ENCODE data around the gene MORN5. TPM values are rescaled to one million over a fixed set of nuclear protein-coding genes. Genes with fewer than 3 reads are reported as not detected.

Gene MORN5
- total and polyA plus RNA-seq, 2 experiments from 2014 or later, result not detected

- peaks cover 8% of the 10 kb centered on the region; the same call in 1 of the 2 replicates for H3F3A ChIP-seq (ENCODE audit: insufficient read depth)
- no peaks in the 10 kb centered on the region for H3K9me2 ChIP-seq (ENCODE audit: insufficient read depth)
- H3K36me3 ChIP-seq (ENCODE audit: low read depth), result no peaks in the 10 kb centered on the region
- no peak overlapping the region for H3K27ac ChIP-seq
- 32 to 34% methylated on average over 3 of the region's 3 CpGs for WGBS, 2 experiments (ENCODE audit: low coverage in 1 of 2, low lambda C conversion rate in 2 of 2, missing lambda C conversion rate in 2 of 2)
- peak; percentile 50 for DNase-seq
- no peak overlapping the region for H3K4me3 ChIP-seq
- no peak for TF ChIP-seq EZH2 (IDR thresholded peaks at IDR 0.05; ENCODE audit: insufficient read depth, poor library complexity, severe bottlenecking)
- no peak for TF ChIP-seq EZH2phosphoT487 (IDR thresholded peaks at IDR 0.05; ENCODE audit: insufficient read depth, low read depth)
- peaks cover 9% of the 10 kb centered on the region for H3K4me1 ChIP-seq (ENCODE audit: insufficient read depth)
- H3K9ac ChIP-seq, result no peak overlapping the region
- no peaks in the 10 kb centered on the region for H3K9me3 ChIP-seq (ENCODE audit: low read depth)
- H2AFZ ChIP-seq, result no peak overlapping the region
- in situ Hi-C loops (cut with MboI), result no loop called here
- H3K79me2 ChIP-seq (ENCODE audit: insufficient read depth), result no peaks in the 10 kb centered on the region
- H3K27me3 ChIP-seq (replicated peaks; ENCODE audit: insufficient read depth), result 0 out of 2 replicates have a peak, but pooled peaks cover 9% of the 10 kb centered on the region
- no peak overlapping the region for H3K4me2 ChIP-seq (ENCODE audit: unreplicated experiment)
- H4K20me1 ChIP-seq (ENCODE audit: insufficient read depth), result no peaks in the 10 kb centered on the region
Measured at GRCh38 chr9:122168356-122168755, 8.6 kb downstream of the MORN5 start.

- in situ Hi-C loops (cut with MboI), result no loop called here
Measured at GRCh38 chr9:122172131-122172530, 12.4 kb downstream of the MORN5 start.

GRCh38 chr9:122173670-122174069 lies 14.0 kb downstream of the MORN5 start:
- no peak for TF ChIP-seq EZH2phosphoT487 (IDR thresholded peaks at IDR 0.05; ENCODE audit: insufficient read depth, low read depth)
- Histone ChIP-seq H3K27me3 (replicated peaks; ENCODE audit: insufficient read depth) (no peaks in the 10 kb centered on the region), H3K79me2 (ENCODE audit: insufficient read depth) (no peaks in the 10 kb centered on the region), H3K36me3 (ENCODE audit: low read depth) (no peaks in the 10 kb centered on the region), H2AFZ (no peak overlapping the region), H3K4me3 (no peak overlapping the region), H3F3A (ENCODE audit: insufficient read depth) (no peaks in the 10 kb centered on the region), H3K9ac (no peak overlapping the region), H3K9me3 (ENCODE audit: low read depth) (no peaks in the 10 kb centered on the region), H3K27ac (no peak overlapping the region), H3K4me1 (ENCODE audit: insufficient read depth) (no peaks in the 10 kb centered on the region), H4K20me1 (ENCODE audit: insufficient read depth) (no peaks in the 10 kb centered on the region), H3K9me2 (ENCODE audit: insufficient read depth) (no peaks in the 10 kb centered on the region), H3K4me2 (ENCODE audit: unreplicated experiment) (no peak overlapping the region)
- 42 to 45% methylated on average over 3 of the region's 3 CpGs for WGBS, 2 experiments (ENCODE audit: low coverage in 1 of 2, low lambda C conversion rate in 2 of 2, missing lambda C conversion rate in 2 of 2)
- in situ Hi-C loops (cut with MboI), result no loop called here
- DNase-seq, result no peak

More at GRCh38 chr9:122172131-122172530, 12.4 kb downstream of the MORN5 start:
- H3F3A ChIP-seq (ENCODE audit: insufficient read depth), result peaks cover 8% of the 10 kb centered on the region; the same call in 1 of the 2 replicates
- H2AFZ ChIP-seq, result no peak overlapping the region
- H3K9ac ChIP-seq, result no peak overlapping the region
- peaks cover 9% of the 10 kb centered on the region for H3K4me1 ChIP-seq (ENCODE audit: insufficient read depth)
- 77 to 80% methylated on average over 7 of the region's 7 CpGs for WGBS, 2 experiments (ENCODE audit: low coverage in 1 of 2, low lambda C conversion rate in 2 of 2, missing lambda C conversion rate in 2 of 2)
- DNase-seq, result no peak
- no peak for TF ChIP-seq EZH2 (IDR thresholded peaks at IDR 0.05; ENCODE audit: insufficient read depth, poor library complexity, severe bottlenecking)
- TF ChIP-seq EZH2phosphoT487 (IDR thresholded peaks at IDR 0.05; ENCODE audit: insufficient read depth, low read depth), result no peak
- no peak overlapping the region for H3K27ac ChIP-seq
- H3K4me3 ChIP-seq, result no peak overlapping the region
- no peak overlapping the region for H3K4me2 ChIP-seq (ENCODE audit: unreplicated experiment)
- H3K9me3 ChIP-seq (ENCODE audit: low read depth), result no peaks in the 10 kb centered on the region
- no peaks in the 10 kb centered on the region for H3K9me2 ChIP-seq (ENCODE audit: insufficient read depth)
- H3K79me2 ChIP-seq (ENCODE audit: insufficient read depth), result no peaks in the 10 kb centered on the region
- H4K20me1 ChIP-seq (ENCODE audit: insufficient read depth), result no peaks in the 10 kb centered on the region
- no peaks in the 10 kb centered on the region for H3K27me3 ChIP-seq (replicated peaks; ENCODE audit: insufficient read depth)
- no peaks in the 10 kb centered on the region for H3K36me3 ChIP-seq (ENCODE audit: low read depth)

- Histone ChIP-seq H3K9ac (no peak overlapping the region), H3K27ac (no peak overlapping the region), H3F3A (ENCODE audit: insufficient read depth) (peaks cover 13% of the 10 kb centered on the region; the same call in 1 of the 2 replicates), H3K79me2 (ENCODE audit: insufficient read depth) (no peaks in the 10 kb centered on the region), H3K27me3 (replicated peaks; ENCODE audit: insufficient read depth) (no peaks in the 10 kb centered on the region), H3K36me3 (ENCODE audit: low read depth) (no peaks in the 10 kb centered on the region), H3K4me1 (ENCODE audit: insufficient read depth) (peaks cover 19% of the 10 kb centered on the region), H3K4me3 (no peak overlapping the region), H4K20me1 (ENCODE audit: insufficient read depth) (no peaks in the 10 kb centered on the region), H3K4me2 (ENCODE audit: unreplicated experiment) (no peak overlapping the region), H3K9me2 (ENCODE audit: insufficient read depth) (no peaks in the 10 kb centered on the region), H3K9me3 (ENCODE audit: low read depth) (no peaks in the 10 kb centered on the region), H2AFZ (no peak overlapping the region)
- no peak for TF ChIP-seq EZH2phosphoT487 (IDR thresholded peaks at IDR 0.05; ENCODE audit: insufficient read depth, low read depth)
- TF ChIP-seq EZH2 (IDR thresholded peaks at IDR 0.05; ENCODE audit: insufficient read depth, poor library complexity, severe bottlenecking), result no peak
- WGBS, 2 experiments (ENCODE audit: low coverage in 1 of 2, low lambda C conversion rate in 2 of 2, missing lambda C conversion rate in 2 of 2), result 45 to 55% methylated on average over 2 of the region's 2 CpGs
- in situ Hi-C loops (cut with MboI), result no loop called here
- DNase-seq, result no peak
Measured at GRCh38 chr9:122176916-122177315, 17.2 kb downstream of the MORN5 start.

All from GM23248 (cell line).